Measurements from ENCODE around the gene ELMO1. TPM values are rescaled to one million over a fixed set of nuclear protein-coding genes. Genes with fewer than 3 reads are reported as not detected.

Gene ELMO1
- total RNA-seq, 1 donor: 215 TPM

- Histone ChIP-seq H3K4me1 (ENCODE audit: insufficient read depth, low read length) (peaks cover 34% of the 10 kb centered on the region), H3K27me3 (ENCODE audit: insufficient read depth, low read length) (no peaks in the 10 kb centered on the region), H3K4me3 (ENCODE audit: low read length) (no peak overlapping the region), H3K9me3 (ENCODE audit: low read depth, low read length) (no peaks in the 10 kb centered on the region)
Measured at GRCh38 chr7:37289367-37289766, 159.3 kb downstream of the ELMO1 start.

GRCh38 chr7:37287131-37287855, 161.4 kb downstream of the ELMO1 start:
- Histone ChIP-seq H3K4me1 (ENCODE audit: insufficient read depth, low read length) (peaks cover 44% of the 10 kb centered on the region), H3K4me3 (ENCODE audit: low read length) (no peak overlapping the region), H3K9me3 (ENCODE audit: low read depth, low read length) (no peaks in the 10 kb centered on the region), H3K27me3 (ENCODE audit: insufficient read depth, low read length) (no peaks in the 10 kb centered on the region)

GRCh38 chr7:37286454-37286832, 162.2 kb downstream of the ELMO1 start:
- H3K27me3 ChIP-seq (ENCODE audit: insufficient read depth, low read length): no peaks in the 10 kb centered on the region
- peaks cover 43% of the 10 kb centered on the region for H3K4me1 ChIP-seq (ENCODE audit: insufficient read depth, low read length)
- no peaks in the 10 kb centered on the region for H3K9me3 ChIP-seq (ENCODE audit: low read depth, low read length)

GRCh38 chr7:37285706-37286453, 162.8 kb downstream of the ELMO1 start:
- Histone ChIP-seq H3K4me1 (ENCODE audit: insufficient read depth, low read length) (peaks cover 41% of the 10 kb centered on the region), H3K9me3 (ENCODE audit: low read depth, low read length) (no peaks in the 10 kb centered on the region), H3K27me3 (ENCODE audit: insufficient read depth, low read length) (no peaks in the 10 kb centered on the region), H3K4me3 (ENCODE audit: low read length) (no peak overlapping the region)

More at GRCh38 chr7:37286454-37286832, 162.2 kb downstream of the ELMO1 start:
- no peak overlapping the region for H3K4me3 ChIP-seq (ENCODE audit: low read length)

GRCh38 chr7:37284805-37285231, 163.8 kb downstream of the ELMO1 start:
- no peaks in the 10 kb centered on the region for H3K27me3 ChIP-seq (ENCODE audit: insufficient read depth, low read length)
- H3K4me1 ChIP-seq (ENCODE audit: insufficient read depth, low read length): peaks cover 38% of the 10 kb centered on the region
- no peak overlapping the region for H3K4me3 ChIP-seq (ENCODE audit: low read length)
- H3K9me3 ChIP-seq (ENCODE audit: low read depth, low read length): no peaks in the 10 kb centered on the region

GRCh38 chr7:37284285-37284684, 164.4 kb downstream of the ELMO1 start:
- H3K4me1 ChIP-seq (ENCODE audit: insufficient read depth, low read length): peaks cover 38% of the 10 kb centered on the region
- H3K4me3 ChIP-seq (ENCODE audit: low read length): no peak overlapping the region
- no peaks in the 10 kb centered on the region for H3K27me3 ChIP-seq (ENCODE audit: insufficient read depth, low read length)
- H3K9me3 ChIP-seq (ENCODE audit: low read depth, low read length): no peaks in the 10 kb centered on the region

- Histone ChIP-seq H3K27me3 (ENCODE audit: insufficient read depth, low read length) (no peaks in the 10 kb centered on the region), H3K4me1 (ENCODE audit: insufficient read depth, low read length) (peaks cover 38% of the 10 kb centered on the region), H3K4me3 (ENCODE audit: low read length) (no peak overlapping the region), H3K9me3 (ENCODE audit: low read depth, low read length) (no peaks in the 10 kb centered on the region)
Measured at GRCh38 chr7:37283716-37284115, 164.9 kb downstream of the ELMO1 start.

GRCh38 chr7:37282927-37283326, 165.7 kb downstream of the ELMO1 start:
- no peaks in the 10 kb centered on the region for H3K27me3 ChIP-seq (ENCODE audit: insufficient read depth, low read length)
- peaks cover 38% of the 10 kb centered on the region for H3K4me1 ChIP-seq (ENCODE audit: insufficient read depth, low read length)
- H3K4me3 ChIP-seq (ENCODE audit: low read length): no peak overlapping the region
- H3K9me3 ChIP-seq (ENCODE audit: low read depth, low read length): no peaks in the 10 kb centered on the region

- no peaks in the 10 kb centered on the region for H3K9me3 ChIP-seq (ENCODE audit: low read depth, low read length)
- H3K27me3 ChIP-seq (ENCODE audit: insufficient read depth, low read length): no peaks in the 10 kb centered on the region
- no peak overlapping the region for H3K4me3 ChIP-seq (ENCODE audit: low read length)
- H3K4me1 ChIP-seq (ENCODE audit: insufficient read depth, low read length): peaks cover 36% of the 10 kb centered on the region
Measured at GRCh38 chr7:37282093-37282444, 166.6 kb downstream of the ELMO1 start.

- Histone ChIP-seq H3K27me3 (ENCODE audit: insufficient read depth, low read length) (no peaks in the 10 kb centered on the region), H3K4me1 (ENCODE audit: insufficient read depth, low read length) (peaks cover 31% of the 10 kb centered on the region), H3K9me3 (ENCODE audit: low read depth, low read length) (no peaks in the 10 kb centered on the region), H3K4me3 (ENCODE audit: low read length) (no peak overlapping the region)
Measured at GRCh38 chr7:37281368-37282092, 167.1 kb downstream of the ELMO1 start.

- Histone ChIP-seq H3K27me3 (ENCODE audit: insufficient read depth, low read length) (no peaks in the 10 kb centered on the region), H3K9me3 (ENCODE audit: low read depth, low read length) (no peaks in the 10 kb centered on the region), H3K4me3 (ENCODE audit: low read length) (no peak overlapping the region), H3K4me1 (ENCODE audit: insufficient read depth, low read length) (no peaks in the 10 kb centered on the region)
Measured at GRCh38 chr7:37277513-37277912, 171.2 kb downstream of the ELMO1 start.

GRCh38 chr7:37275078-37275710, 173.5 kb downstream of the ELMO1 start:
- Histone ChIP-seq H3K27me3 (ENCODE audit: insufficient read depth, low read length) (no peaks in the 10 kb centered on the region), H3K4me3 (ENCODE audit: low read length) (no peak overlapping the region), H3K4me1 (ENCODE audit: insufficient read depth, low read length) (no peaks in the 10 kb centered on the region), H3K9me3 (ENCODE audit: low read depth, low read length) (no peaks in the 10 kb centered on the region)

- Histone ChIP-seq H3K4me3 (ENCODE audit: low read length) (no peak overlapping the region), H3K4me1 (ENCODE audit: insufficient read depth, low read length) (no peaks in the 10 kb centered on the region), H3K27me3 (ENCODE audit: insufficient read depth, low read length) (no peaks in the 10 kb centered on the region), H3K9me3 (ENCODE audit: low read depth, low read length) (no peaks in the 10 kb centered on the region)
Measured at GRCh38 chr7:37273891-37274290, 174.8 kb downstream of the ELMO1 start.

- H3K4me3 ChIP-seq (ENCODE audit: low read length): no peak overlapping the region
Measured at GRCh38 chr7:37269711-37270508, 178.8 kb downstream of the ELMO1 start.

More at GRCh38 chr7:37269711-37270508, 178.8 kb downstream of the ELMO1 start:
- Histone ChIP-seq H3K9me3 (ENCODE audit: low read depth, low read length) (no peaks in the 10 kb centered on the region), H3K4me1 (ENCODE audit: insufficient read depth, low read length) (peaks cover 11% of the 10 kb centered on the region), H3K27me3 (ENCODE audit: insufficient read depth, low read length) (no peaks in the 10 kb centered on the region)
